HG02610 (cell line): ENCODE results near the gene ATXN3L.
"Not testable (repeated sequence)": the region's sequence is repeated elsewhere in the genome, so short reads cannot be mapped to it uniquely, and the experiment has no call there.

ENCODE experiments used
- ATAC-seq: cut with Tn5 transposase; IDR thresholded peaks from one replicate; pipeline ENCODE4 v1.9.1; 2021; ENCODE audit warnings: mild to moderate bottlenecking, moderate library complexity; ENCODE audit not compliant: unreplicated experiment

Gene ATXN3L

DNA sequence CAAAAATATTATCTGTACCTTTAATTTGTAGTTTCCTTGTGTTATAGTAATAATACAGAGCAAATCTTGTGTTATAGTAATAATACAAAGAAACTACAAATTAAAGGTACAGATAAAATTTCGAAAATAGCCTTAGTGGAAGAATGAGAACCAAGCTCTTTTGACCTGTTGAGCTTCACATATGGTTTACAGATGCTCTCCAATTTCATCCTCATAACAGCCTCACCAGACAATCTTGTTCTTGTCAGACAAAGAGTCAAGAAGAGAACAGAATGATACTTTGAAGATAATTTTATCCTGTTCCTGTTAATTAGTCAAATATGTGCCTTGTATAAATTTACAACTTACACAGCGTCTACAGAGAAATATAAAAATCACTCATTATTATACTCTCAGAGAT, 12.8 kb downstream of the ATXN3L start:
- no peak for ATAC-seq

DNA sequence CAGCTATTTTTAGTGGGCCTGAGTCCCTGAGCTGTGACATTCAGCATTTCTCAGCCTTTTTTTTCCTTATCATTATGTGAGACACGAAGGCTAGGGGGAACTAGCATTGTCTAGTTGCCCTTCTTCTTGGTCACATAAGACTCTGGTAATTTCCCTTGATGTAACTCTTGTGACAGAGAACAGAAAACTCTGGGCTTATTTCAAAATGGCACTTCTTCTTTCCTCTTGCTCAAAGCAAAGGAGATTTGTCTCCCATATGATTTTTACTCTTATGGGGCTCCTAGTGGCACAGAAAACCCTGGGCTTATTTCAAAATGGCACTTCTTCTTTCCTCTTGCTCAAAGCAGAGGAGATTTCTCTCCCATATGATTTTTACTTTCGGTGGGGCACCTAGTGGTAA, 14.7 kb downstream of the ATXN3L start:
- no peak for ATAC-seq

DNA sequence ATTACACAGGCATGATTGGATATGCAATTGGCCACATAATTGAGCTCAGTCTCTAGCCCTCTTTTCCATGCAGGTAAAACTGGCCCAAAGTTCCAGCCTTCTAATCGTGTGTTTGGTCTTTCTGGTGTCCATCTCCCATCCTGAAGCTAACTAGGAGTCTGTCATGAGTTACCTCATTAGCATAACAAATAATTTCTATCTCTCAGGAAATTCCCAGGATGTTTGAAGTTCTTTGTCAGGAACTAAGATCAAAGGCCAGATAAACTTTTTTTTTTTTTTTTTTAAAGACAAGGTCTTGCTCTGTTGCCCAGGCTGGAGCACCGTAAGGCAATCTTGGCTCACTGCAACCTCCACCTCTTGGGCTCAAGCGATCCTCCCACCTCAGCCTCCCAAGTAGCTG, 15.8 kb downstream of the ATXN3L start:
- no peak for ATAC-seq

DNA sequence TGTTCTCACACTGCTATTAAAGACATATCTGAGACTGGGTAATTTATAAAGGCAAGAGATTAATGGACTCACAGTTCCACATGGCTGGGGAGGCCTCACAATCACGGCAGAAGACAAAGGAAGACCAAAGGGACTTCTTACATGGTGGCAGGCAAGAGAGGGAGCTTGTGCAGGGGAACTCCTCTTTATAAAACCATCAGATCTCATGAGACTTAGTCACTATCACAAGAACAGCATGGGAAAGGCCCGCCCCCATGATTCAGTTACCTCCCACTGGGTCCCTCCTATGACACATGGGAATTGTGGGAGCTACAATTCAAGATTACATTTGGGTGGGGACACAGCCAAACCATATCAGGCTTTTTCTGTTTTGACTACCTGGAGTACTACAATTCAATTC, 16.6 kb downstream of the ATXN3L start:
- not testable (repeated sequence) for ATAC-seq

DNA sequence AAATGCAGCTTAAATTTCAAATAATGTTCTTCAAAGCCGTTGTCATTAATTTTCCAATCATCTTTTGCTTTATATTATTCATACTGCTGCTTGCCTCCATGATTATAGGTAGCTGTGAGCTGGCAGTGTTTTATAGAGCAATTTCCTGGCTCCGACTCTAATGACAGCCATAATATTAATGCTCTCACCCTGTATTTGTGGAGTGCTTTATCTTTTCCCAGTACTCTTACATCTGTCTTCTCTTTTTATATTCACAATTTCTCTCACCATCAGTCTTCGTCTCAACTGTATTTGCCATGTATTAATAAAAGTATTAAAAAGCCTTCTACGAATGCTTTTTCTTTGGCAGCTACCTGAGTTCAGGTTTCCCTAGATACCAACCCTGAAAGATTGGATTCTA, 21.0 kb downstream of the ATXN3L start:
- ATAC-seq: no peak

DNA sequence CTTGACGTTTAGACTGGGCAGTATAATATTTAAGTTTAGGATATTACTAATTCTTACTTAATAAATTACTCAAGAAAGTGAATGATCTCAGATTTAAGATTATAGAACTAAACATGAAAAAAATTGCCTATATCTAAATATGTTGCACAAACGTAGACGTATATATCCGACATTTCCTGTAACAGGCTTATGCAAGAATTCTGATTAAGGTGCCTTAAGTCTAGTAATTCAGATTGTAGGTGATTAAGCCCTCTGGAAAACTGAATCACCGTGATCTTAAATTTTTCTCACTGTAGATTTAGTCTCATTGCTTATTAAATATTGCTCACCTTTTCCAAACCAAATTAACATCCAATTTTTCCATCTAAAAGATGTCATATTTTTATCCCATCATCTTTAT, 24.0 kb downstream of the ATXN3L start:
- no peak for ATAC-seq

DNA sequence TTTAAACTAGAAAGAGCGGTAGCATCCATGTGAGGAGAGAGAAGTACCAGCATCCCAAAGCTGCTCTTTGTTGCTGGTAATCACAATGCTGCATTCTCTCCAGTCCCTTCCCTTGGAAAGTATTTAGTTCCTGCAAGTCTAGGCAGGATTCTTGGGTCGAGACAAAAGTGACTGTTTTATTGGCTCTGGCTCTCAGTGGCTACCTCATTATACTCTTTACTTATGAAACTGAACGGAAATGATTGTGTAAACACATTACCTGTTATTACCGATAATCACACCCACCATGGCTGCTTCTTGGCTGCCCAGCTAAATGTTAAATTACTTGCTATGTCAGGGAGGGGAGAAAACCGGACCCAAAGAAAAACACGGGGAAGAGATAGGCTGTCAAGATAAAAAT, 26.2 kb downstream of the ATXN3L start:
- no peak for ATAC-seq

DNA sequence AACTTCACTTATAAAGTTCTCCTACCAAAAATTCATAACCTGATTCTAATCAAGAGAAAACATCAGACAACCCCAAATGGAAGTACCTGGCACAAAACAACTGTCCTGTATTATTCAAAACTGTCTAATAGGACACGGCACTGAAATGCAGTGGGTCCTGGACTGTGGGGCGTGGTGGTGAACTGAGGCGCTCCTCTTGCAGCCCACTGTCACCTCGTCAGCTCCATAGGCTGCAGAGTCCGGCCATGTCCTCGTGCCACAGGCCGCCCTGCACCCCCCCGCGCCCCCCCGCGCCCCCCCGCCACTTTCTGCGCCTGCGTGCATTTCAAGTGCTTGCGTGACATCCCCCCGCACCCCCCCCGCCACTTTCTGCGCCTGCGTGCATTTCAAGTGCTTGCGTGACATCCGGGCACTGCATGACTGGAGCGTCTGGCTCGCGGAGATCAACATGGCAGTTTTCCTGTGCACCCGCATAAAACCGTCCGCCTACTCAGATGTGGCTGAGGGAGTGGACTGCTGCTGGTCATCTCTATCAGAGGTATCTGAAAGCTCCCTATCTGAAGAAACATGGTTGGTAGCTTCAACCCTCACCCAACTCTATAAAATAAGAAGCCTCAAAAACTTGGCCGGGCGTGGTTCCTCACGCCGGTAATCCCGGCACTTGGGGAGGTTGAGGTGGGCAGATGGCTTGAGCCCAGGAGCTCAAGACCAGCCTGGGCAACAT, 28.8 kb downstream of the ATXN3L start:
- no peak for ATAC-seq

DNA sequence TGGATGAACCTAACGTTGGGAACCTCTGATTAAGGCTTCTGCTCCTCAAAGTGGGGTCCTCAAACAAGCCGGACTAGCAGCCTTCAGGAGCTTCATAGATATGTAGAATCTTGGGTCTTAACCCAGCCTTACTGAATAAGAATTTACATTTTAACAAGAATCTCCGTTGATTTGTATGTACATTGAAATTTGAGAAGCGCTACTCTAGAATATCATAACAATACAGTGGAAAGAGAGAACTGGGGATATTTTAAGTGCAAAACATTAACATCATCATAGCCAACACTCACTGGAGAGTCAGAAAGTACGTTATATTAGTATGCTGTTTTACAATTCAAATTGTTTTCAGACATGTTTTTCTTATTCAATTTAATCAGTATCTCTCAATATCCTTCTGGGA, 31.2 kb downstream of the ATXN3L start:
- no peak for ATAC-seq

DNA sequence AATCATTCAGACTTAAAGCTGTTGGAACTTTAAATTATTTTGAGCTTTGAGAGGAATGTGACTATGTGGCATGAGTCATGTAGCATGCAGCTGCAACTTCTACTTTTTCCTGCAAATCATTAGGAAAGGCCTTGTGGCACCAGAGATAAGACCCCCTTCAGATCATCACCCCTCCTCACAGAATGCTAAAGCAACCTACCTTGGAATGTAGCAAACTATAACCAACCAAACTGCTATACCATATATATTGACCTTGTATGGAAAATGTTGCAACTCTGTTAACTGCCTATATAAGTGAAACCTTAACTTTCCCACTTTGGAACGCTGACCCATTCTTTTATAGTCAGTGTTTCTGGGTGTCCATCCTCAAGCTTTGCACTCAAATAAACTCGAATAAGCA, 32.0 kb downstream of the ATXN3L start:
- no peak for ATAC-seq

DNA sequence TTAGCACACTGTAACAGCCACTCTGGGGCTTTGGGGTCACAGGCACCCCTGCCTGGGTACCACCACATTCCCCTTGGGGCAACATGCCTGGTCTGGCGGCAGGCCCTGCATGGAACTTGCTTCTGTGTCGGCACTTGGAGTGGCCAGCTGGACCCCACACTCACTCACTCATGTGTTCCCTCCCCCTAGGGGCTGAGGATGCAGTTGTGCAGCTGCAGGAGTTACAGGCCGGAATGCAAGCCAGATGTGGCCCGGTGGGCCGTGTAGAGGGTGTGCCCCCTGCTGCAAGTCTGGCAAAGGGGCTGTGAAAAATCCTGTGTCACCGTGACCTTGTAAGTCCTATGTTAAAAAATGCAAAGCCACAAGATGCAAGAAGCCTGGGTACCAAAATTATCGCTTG, 34.2 kb downstream of the ATXN3L start:
- no peak for ATAC-seq

DNA sequence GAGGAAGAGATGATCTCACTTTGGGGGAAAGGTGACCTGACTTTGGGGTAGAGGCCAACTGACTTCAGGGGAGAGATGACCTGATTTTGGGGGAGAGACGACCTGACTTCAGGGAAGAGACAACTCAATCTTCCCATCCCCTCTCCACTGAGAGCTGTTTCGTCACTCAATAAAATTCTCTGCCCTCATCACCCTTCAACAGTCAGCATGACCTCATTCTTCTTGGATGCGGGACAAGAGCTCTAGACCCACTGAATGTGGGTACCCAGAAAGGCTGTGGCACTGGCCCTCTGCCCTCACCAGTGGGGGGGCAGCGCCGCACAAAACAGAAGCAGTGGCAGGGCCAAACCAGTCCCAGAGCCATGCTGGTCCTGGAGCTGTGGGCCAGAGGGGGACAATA, 34.6 kb downstream of the ATXN3L start:
- no peak for ATAC-seq

DNA sequence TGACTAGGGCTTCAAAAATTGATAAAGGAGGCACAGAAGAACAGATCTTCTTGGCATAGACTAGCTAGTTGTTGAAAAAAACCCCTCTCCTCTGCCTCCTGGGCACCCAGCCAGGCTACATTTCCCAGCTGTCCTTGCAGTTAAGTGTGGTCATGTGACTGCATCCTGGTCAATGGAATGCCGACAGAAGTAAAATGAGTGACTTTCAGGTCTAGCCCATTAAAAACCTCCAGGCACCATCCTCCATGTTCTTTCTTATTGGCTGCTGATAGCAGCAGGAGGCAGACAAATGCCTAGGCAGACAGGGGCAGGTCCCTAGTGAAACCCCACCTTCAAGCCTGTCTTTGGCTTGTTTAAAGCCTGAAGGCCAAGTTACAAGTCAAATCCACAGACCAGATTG, 35.3 kb downstream of the ATXN3L start:
- ATAC-seq: no peak

DNA sequence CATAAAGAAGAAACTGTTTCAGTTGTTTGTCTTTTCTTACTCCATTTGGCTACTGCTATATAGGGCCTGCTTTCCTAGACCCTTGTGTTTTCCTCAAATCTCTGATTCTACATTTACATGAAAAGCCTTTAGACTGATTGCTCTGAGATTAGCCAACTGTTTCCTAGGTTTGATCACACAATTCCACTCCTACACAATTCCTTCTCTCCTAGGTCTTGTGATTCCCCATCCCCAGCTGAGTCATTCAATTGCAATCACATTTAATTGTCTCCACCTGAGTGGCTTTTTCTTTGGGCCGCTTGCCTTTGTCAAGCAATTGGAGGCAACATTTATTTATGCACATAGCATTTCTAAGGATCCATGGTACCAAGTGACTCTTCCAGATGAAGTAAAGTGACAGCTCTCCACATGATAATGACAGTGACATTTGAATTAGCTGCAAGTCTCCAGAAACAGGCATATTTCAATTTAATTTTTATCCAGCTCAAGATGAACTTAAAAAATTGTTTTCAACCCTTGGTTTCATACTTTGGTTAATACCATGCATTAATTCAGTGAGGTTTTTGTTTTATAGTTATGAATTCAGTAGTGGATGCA, 35.8 kb downstream of the ATXN3L start:
- no peak for ATAC-seq

DNA sequence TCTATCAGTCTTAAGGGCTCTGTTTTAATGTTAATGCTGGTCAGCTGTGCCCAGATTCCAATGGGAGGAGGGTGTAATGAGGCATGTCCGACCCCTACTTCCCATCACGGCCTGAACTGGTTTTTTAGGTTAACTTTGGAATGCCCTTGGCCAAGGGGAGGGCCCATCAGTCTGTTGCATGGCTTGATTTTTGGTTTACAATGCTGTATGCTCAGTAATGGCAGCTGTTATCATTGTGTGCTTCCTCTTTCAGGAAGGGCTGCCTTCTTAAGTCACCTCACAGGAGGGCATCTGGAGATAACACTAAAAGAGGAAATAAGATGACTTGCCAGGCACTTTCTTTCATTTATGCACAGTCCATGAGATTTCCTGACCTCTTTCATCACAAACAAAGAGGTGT, 36.3 kb downstream of the ATXN3L start:
- ATAC-seq: no peak

DNA sequence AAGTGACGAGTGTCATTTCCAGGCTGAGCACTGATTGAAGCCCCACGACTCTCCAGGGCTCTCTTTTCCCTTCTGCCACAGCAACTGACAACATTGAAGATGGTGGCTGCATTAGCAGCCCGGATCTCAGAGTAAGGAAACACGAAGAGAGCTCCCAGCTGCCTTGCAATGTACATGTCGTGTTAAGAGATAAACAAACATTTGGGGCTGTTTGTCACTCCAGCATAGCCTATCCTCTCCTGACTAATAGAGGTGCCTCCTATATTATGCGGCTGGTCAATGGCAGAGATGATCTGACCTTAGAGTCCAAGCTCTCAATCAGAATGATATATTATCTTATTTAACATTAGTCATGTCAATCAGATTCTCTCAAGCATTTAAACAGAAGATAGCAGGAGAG, 38.6 kb downstream of the ATXN3L start:
- no peak for ATAC-seq

DNA sequence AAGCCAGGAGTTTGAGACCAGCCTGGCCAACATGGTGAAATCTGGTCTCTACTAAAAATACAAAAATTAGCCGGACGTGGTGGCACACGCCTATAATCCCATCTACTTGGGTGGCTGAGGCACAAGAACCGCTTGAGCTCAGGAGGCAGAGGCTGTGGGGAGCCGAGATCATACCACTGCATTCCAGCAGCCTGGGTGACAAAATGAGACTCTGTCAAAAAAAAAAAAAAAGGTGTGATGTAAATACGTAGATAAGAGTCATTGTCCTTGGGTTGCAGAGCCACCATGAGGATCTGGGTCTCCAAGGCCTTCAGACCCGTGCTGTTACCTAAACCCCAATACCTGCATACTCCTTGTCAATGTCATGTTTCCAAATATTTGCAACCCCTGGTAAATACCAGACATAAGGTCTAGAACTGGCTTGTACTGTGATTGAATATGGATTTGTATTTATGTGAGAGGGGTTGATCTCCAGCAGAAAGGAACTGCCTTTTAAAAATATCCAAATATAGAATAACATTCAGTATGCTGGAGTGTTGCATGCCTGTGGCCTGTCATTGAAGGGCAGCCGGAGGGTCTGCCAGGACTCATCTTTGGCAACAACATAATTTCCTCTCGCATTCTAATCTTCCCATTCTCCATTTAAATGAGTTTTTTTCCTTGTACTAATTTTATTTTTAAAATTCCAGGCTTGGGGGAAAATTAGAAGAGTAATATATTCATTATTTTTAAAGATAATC, 40.4 kb downstream of the ATXN3L start:
- no peak for ATAC-seq

DNA sequence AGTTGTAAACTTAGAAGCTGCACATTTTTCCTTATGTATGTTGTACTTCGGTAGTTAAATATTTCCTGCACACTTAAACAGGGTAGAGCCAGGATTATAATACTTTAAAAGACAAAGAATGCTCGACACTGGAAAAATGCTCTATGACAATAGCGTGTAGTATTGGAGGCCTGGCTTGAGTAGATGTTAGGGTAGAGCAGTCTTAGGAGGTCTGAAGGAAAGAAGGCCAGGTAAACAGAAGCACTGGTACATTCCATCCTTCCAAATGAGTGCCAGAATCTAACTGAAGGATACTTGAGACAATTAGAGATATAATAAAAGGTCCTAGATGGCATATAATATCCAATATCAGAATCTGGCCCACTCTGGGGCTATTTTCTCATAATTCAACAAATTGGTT, 42.3 kb downstream of the ATXN3L start:
- no peak for ATAC-seq

DNA sequence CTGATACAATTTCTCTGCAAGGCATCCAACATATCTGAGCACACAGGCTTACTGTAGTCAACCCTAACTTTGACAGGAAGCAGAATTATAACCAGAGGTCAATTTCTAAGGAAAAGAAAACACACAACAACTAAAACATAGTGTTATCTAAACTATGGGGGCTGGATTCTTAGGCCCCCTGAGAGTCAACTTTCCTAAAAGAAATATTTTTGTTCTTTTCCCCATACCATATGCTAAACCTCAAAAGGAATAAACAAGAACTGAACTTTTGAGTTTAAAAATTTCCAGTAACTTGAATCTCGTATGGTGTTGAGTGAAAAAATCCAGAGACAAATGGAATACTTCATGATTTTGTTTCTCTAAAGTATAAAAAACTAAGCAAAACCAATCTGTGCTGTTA, 42.9 kb downstream of the ATXN3L start:
- ATAC-seq: no peak

DNA sequence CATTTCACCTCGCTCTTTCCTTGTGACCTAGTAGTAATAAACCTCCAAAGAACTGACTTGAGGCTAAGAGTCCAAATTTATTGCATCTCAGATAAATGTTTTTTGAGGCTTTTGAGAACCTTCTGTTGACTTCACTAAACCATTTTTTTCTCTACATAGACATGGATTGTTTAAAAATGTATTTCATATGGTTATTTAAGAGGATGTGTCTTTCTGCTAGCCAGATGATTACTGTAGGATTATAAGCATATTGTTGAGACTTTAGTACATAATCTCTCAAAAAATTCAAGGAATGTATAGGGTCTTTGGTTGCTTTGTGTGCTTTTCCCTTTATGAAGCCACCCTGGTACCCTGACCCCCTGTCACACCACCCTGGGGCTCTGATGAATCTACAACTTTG, 44.8 kb downstream of the ATXN3L start:
- ATAC-seq: no peak

DNA sequence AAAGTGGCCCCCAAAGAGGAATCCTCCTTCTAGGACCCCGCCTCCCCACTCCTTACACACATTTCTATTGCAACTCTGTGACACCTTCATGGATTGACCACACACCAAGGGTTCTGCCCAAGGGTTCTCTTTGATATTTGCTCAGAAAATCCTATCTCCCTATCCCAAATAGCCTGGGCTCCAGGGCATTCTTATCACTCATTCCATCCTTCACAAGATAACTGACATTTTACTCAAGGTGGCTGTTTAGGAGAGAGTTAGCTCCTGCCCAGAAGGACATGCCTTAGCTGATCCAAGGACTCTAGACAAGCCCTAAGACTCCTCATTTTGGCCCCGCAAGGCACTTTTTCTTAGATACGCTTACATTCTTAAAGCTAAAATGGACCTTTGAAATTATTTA, 47.4 kb downstream of the ATXN3L start:
- ATAC-seq: no peak

DNA sequence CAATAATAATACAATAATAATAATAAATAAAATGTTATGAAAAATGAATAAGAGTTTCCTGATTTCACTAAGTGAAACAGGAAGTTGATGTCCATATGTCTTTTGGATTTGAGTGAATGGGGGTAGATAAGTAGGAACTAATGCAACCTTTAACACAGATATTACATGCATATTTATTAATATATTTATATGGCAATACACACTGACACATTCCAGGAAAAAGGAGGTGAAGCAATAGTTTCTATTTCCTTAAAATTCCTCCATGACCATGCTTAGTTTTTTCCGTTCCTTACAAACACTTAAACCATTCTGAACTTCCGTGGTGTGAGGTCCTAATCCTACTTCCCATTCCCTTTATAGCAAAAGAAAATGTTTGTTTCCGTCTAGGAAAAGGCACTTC, 48.3 kb downstream of the ATXN3L start:
- ATAC-seq: no peak
